ENCODE measurements around the gene SAAL1.
"Not testable (repeated sequence)": the region's sequence is repeated elsewhere in the genome, so short reads cannot be mapped to it uniquely, and the experiment has no call there.

SAAL1 gene

GRCh38 chr11:18105802-18106574 lies at the start of gene SAAL1:
TSS of gene SAAL1 (minus strand) at chr11:18106082. CDS start at chr11:18106041, 41 bp downstream.
- H3K4me3 ChIP-seq (ENCODE audit: low read depth, low read length): peak within 1 kb of the TSS; percentile 98

- no peak overlapping the region for H3K4me3 ChIP-seq (ENCODE audit: low read depth, low read length)
These were observed 45.7 kb upstream of the SAAL1 start for GRCh38 chr11:18151581-18151980.

- H3K4me3 ChIP-seq (ENCODE audit: low read depth, low read length): no peak overlapping the region
These were observed 40.0 kb upstream of the SAAL1 start for GRCh38 chr11:18145837-18146236.

GRCh38 chr11:18145025-18145424 lies 39.1 kb upstream of the SAAL1 start:
- no peak overlapping the region for H3K4me3 ChIP-seq (ENCODE audit: low read depth, low read length)

GRCh38 chr11:18144243-18144642 lies 38.4 kb upstream of the SAAL1 start:
- H3K4me3 ChIP-seq (ENCODE audit: low read depth, low read length): no peak overlapping the region

GRCh38 chr11:18140145-18140544 lies 34.3 kb upstream of the SAAL1 start:
- no peak overlapping the region for H3K4me3 ChIP-seq (ENCODE audit: low read depth, low read length)

- no peak overlapping the region for H3K4me3 ChIP-seq (ENCODE audit: low read depth, low read length)
These were observed 31.4 kb upstream of the SAAL1 start for GRCh38 chr11:18137186-18137800.

- no peak overlapping the region for H3K4me3 ChIP-seq (ENCODE audit: low read depth, low read length)
These were observed 29.4 kb upstream of the SAAL1 start for GRCh38 chr11:18135308-18135707.

GRCh38 chr11:18132341-18132740 lies 26.5 kb upstream of the SAAL1 start, which contains the start of gene MRGPRX3:
TSS of gene MRGPRX3 (plus strand) at chr11:18132571. CDS start at chr11:18137203, 4,632 bp downstream.
- no peak within 1 kb of the TSS for H3K4me3 ChIP-seq (ENCODE audit: low read depth, low read length)

GRCh38 chr11:18131115-18131514 lies 25.2 kb upstream of the SAAL1 start:
- not testable (repeated sequence) for H3K4me3 ChIP-seq (ENCODE audit: low read depth, low read length)

GRCh38 chr11:18121331-18121828 lies 15.5 kb upstream of the SAAL1 start:
- H3K4me3 ChIP-seq (ENCODE audit: low read depth, low read length): not testable (repeated sequence)

- H3K4me3 ChIP-seq (ENCODE audit: low read depth, low read length): no peak overlapping the region
These were observed 9.7 kb upstream of the SAAL1 start for GRCh38 chr11:18115360-18116127.

GRCh38 chr11:18111005-18111404 lies 5.1 kb upstream of the SAAL1 start:
- no peak overlapping the region for H3K4me3 ChIP-seq (ENCODE audit: low read depth, low read length)

- no peak overlapping the region for H3K4me3 ChIP-seq (ENCODE audit: low read depth, low read length)
These were observed 2.4 kb upstream of the SAAL1 start for GRCh38 chr11:18108254-18108653.

GRCh38 chr11:18106688-18107087 lies 806 bp upstream of the SAAL1 start:
- no peak overlapping the region for H3K4me3 ChIP-seq (ENCODE audit: low read depth, low read length)

- peak overlapping the region; percentile 98 for H3K4me3 ChIP-seq (ENCODE audit: low read depth, low read length)
These were observed 638 bp downstream of the SAAL1 start for GRCh38 chr11:18105086-18105801.

GRCh38 chr11:18100926-18101656 lies 4.8 kb downstream of the SAAL1 start:
- no peak overlapping the region for H3K4me3 ChIP-seq (ENCODE audit: low read depth, low read length)

- no peak overlapping the region for H3K4me3 ChIP-seq (ENCODE audit: low read depth, low read length)
These were observed 11.9 kb downstream of the SAAL1 start for GRCh38 chr11:18093959-18094358.

- no peak overlapping the region for H3K4me3 ChIP-seq (ENCODE audit: low read depth, low read length)
These were observed 14.2 kb downstream of the SAAL1 start for GRCh38 chr11:18091731-18092130.

GRCh38 chr11:18088966-18089365 lies 16.9 kb downstream of the SAAL1 start:
- H3K4me3 ChIP-seq (ENCODE audit: low read depth, low read length): no peak overlapping the region
